ENCODE results near the gene NHSL1. TPM values are rescaled to one million over a fixed set of nuclear protein-coding genes. Genes with fewer than 3 reads are reported as not detected.

The NHSL1 gene
- total RNA-seq, 1 experiment from 2014 or later: 13.9 TPM

DNA sequence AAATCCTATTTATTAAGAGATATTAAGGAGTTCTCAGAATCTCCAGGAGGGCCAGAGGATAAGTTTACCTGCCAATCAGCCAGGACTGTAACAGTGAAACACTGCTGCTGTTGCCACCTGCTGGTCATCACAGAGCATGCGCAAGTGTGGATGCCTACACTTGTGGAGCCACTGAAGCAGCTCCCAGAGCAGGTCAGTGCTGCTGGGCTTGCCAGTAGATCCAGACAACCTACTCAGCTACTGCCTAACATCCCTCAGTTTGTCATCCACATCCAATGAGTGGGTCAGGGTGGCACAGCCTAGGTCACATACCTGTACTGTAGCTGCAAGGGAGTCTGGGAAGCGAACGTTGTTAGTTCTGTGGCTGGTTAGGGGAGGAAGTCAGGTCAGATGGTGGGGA lies 18.3 kb upstream of the NHSL1 start:
- DNase-seq (ENCODE audit: low read depth in 1 of 2, low spot score in 2 of 2): peak in 1 of 2 experiments; percentile 57
- Histone ChIP-seq H3K4me3 (no peak overlapping the region), H3K9me3 (replicated peaks) (no peaks in the 10 kb centered on the region), H3K4me1 (replicated peaks) (peaks cover under 1% of the 10 kb centered on the region), H3K36me3 (no peaks in the 10 kb centered on the region), H3K27ac (no peak overlapping the region), H3K27me3 (replicated peaks) (no peaks in the 10 kb centered on the region)

DNA sequence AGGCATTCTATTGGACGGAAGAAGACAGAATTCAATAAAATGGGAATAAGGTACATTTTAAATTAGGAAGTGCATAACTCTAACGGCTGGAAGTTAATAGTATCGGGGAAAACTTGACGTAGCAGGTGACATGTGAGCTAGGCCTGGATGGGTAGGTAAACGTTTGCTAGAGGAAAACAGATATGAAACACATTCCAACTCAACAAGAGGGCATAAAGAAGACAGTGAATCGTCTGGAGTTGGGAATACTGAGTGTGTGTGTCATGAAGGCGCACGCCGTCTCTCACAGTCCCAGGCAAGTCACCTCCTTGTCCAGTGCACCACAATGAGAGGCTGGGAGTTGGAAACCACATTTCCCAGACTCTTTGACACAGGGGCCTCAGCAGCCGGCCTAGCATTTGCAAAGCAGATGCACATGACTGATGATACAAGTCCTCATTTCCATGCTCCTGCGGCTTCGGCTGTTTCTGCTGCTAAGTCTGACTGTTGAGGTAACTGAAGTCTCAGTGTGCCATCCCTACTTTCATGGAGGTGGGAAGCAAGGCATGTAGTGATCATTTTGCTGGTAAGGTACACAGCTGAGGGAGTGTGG lies 16.5 kb upstream of the NHSL1 start:
- no peak for DNase-seq (ENCODE audit: low read depth in 1 of 2, low spot score in 2 of 2)
- Histone ChIP-seq H3K4me1 (replicated peaks) (no peaks in the 10 kb centered on the region), H3K4me3 (no peak overlapping the region), H3K27me3 (replicated peaks) (no peaks in the 10 kb centered on the region), H3K9me3 (replicated peaks) (no peaks in the 10 kb centered on the region), H3K36me3 (no peaks in the 10 kb centered on the region), H3K27ac (no peak overlapping the region)

GRCh38 chr6:138514860-138515540 lies 15.7 kb upstream of the NHSL1 start:
- DNase-seq (ENCODE audit: low read depth in 1 of 2, low spot score in 2 of 2): no peak
- no peak overlapping the region for H3K4me3 ChIP-seq
- no peaks in the 10 kb centered on the region for H3K9me3 ChIP-seq (replicated peaks)
- no peaks in the 10 kb centered on the region for H3K36me3 ChIP-seq
- H3K27me3 ChIP-seq (replicated peaks): no peaks in the 10 kb centered on the region
- H3K27ac ChIP-seq: no peak overlapping the region
- no peaks in the 10 kb centered on the region for H3K4me1 ChIP-seq (replicated peaks)

DNA sequence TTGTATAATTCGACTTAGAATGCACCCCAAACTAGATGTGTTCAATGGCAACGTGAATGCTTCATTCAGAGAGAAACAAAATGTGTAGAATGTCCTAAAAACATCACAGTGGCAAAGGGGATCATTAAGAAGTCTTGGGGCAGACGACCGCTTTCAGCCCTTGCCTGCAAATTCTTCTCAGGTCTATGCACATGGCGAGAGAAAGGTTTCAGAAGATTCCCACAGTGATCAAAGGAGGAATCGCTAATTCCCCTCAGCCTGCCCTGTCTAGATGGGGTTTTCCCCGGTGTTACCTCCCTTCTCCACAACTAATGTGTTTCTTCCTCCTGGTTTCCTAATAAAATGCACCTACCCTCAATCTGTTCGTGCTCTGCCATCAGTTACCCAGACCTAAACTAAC lies 13.3 kb upstream of the NHSL1 start:
- Histone ChIP-seq H3K36me3 (no peaks in the 10 kb centered on the region), H3K27me3 (replicated peaks) (no peaks in the 10 kb centered on the region), H3K27ac (no peak overlapping the region), H3K9me3 (replicated peaks) (no peaks in the 10 kb centered on the region), H3K4me1 (replicated peaks) (no peaks in the 10 kb centered on the region), H3K4me3 (no peak overlapping the region)
- no peak for DNase-seq (ENCODE audit: low read depth in 1 of 2, low spot score in 2 of 2)

- DNase-seq (ENCODE audit: low read depth in 1 of 2, low spot score in 2 of 2): no peak
- Histone ChIP-seq H3K27ac (no peak overlapping the region), H3K4me1 (replicated peaks) (no peaks in the 10 kb centered on the region), H3K9me3 (replicated peaks) (no peaks in the 10 kb centered on the region), H3K27me3 (replicated peaks) (no peaks in the 10 kb centered on the region), H3K4me3 (no peak overlapping the region), H3K36me3 (no peaks in the 10 kb centered on the region)
These were observed 10.8 kb upstream of the NHSL1 start for GRCh38 chr6:138510093-138510492.

GRCh38 chr6:138509371-138509770 lies 10.1 kb upstream of the NHSL1 start:
- Histone ChIP-seq H3K9me3 (replicated peaks) (no peaks in the 10 kb centered on the region), H3K36me3 (no peaks in the 10 kb centered on the region), H3K27me3 (replicated peaks) (no peaks in the 10 kb centered on the region), H3K4me1 (replicated peaks) (no peaks in the 10 kb centered on the region), H3K4me3 (no peak overlapping the region), H3K27ac (no peak overlapping the region)
- DNase-seq (ENCODE audit: low read depth in 1 of 2, low spot score in 2 of 2): peak in 1 of 2 experiments; percentile 20

DNA sequence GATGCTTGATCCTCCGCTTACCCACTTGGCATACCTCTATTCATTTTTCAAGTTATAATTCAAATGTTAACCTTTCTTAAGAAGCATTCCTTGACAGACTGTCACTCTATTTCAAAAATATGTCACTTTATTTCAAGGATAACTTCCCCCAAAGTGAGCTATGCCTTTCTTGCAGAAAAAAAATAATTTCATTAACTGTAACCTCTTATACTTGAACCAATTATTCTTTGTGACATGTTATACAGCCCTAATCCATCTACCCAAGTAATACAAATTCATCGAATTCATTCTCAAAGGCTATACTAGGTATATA lies 9.3 kb upstream of the NHSL1 start:
- DNase-seq (ENCODE audit: low read depth in 1 of 2, low spot score in 2 of 2): no peak
- H3K36me3 ChIP-seq: no peaks in the 10 kb centered on the region
- H3K9me3 ChIP-seq (replicated peaks): no peaks in the 10 kb centered on the region
- no peak overlapping the region for H3K4me3 ChIP-seq
- no peak overlapping the region for H3K27ac ChIP-seq
- no peaks in the 10 kb centered on the region for H3K27me3 ChIP-seq (replicated peaks)
- H3K4me1 ChIP-seq (replicated peaks): no peaks in the 10 kb centered on the region

- Histone ChIP-seq H3K27ac (no peak overlapping the region), H3K27me3 (replicated peaks) (no peaks in the 10 kb centered on the region), H3K36me3 (no peaks in the 10 kb centered on the region), H3K9me3 (replicated peaks) (no peaks in the 10 kb centered on the region), H3K4me3 (no peak overlapping the region), H3K4me1 (replicated peaks) (no peaks in the 10 kb centered on the region)
- DNase-seq (ENCODE audit: low read depth in 1 of 2, low spot score in 2 of 2): no peak
These were observed 8.8 kb upstream of the NHSL1 start for GRCh38 chr6:138507977-138508675.

GRCh38 chr6:138504764-138505689 lies 5.7 kb upstream of the NHSL1 start:
- DNase-seq (ENCODE audit: low read depth in 1 of 2, low spot score in 2 of 2): no peak
- no peak overlapping the region for H3K4me3 ChIP-seq
- H3K27me3 ChIP-seq (replicated peaks): no peaks in the 10 kb centered on the region
- no peaks in the 10 kb centered on the region for H3K4me1 ChIP-seq (replicated peaks)
- H3K36me3 ChIP-seq: no peaks in the 10 kb centered on the region
- H3K27ac ChIP-seq: no peak overlapping the region
- H3K9me3 ChIP-seq (replicated peaks): no peaks in the 10 kb centered on the region

GRCh38 chr6:138503881-138504680 lies 4.8 kb upstream of the NHSL1 start:
- Histone ChIP-seq H3K27ac (no peak overlapping the region), H3K4me1 (replicated peaks) (no peaks in the 10 kb centered on the region), H3K9me3 (replicated peaks) (no peaks in the 10 kb centered on the region), H3K27me3 (replicated peaks) (no peaks in the 10 kb centered on the region), H3K36me3 (no peaks in the 10 kb centered on the region), H3K4me3 (no peak overlapping the region)
- DNase-seq (ENCODE audit: low read depth in 1 of 2, low spot score in 2 of 2): no peak

- no peak overlapping the region for H3K4me3 ChIP-seq
- H3K27ac ChIP-seq: no peak overlapping the region
- H3K9me3 ChIP-seq (replicated peaks): no peaks in the 10 kb centered on the region
- no peak for DNase-seq (ENCODE audit: low read depth in 1 of 2, low spot score in 2 of 2)
- no peaks in the 10 kb centered on the region for H3K27me3 ChIP-seq (replicated peaks)
- H3K4me1 ChIP-seq (replicated peaks): no peaks in the 10 kb centered on the region
- H3K36me3 ChIP-seq: no peaks in the 10 kb centered on the region
These were observed 3.3 kb upstream of the NHSL1 start for GRCh38 chr6:138502546-138502945.

- no peak for DNase-seq (ENCODE audit: low read depth in 1 of 2, low spot score in 2 of 2)
These were observed 1.7 kb upstream of the NHSL1 start for GRCh38 chr6:138500867-138501446.

More at GRCh38 chr6:138500867-138501446, 1.7 kb upstream of the NHSL1 start:
- Histone ChIP-seq H3K4me1 (replicated peaks) (no peaks in the 10 kb centered on the region), H3K27ac (no peak overlapping the region), H3K27me3 (replicated peaks) (no peaks in the 10 kb centered on the region), H3K9me3 (replicated peaks) (no peaks in the 10 kb centered on the region), H3K36me3 (no peaks in the 10 kb centered on the region), H3K4me3 (no peak overlapping the region)
